Central memory CD8-positive, alpha-beta T cell (primary cell): ENCODE measurements around the gene C1orf116.

Experiments used
- ATAC-seq: fragments of 150-1000 bp; cut with Tn5 transposase; replicated peaks from 2 replicates; pipeline ENCODE4 v1.10.0; 2022; ENCODE audit warnings: mild to moderate bottlenecking, moderate FRiP score, moderate number of reproducible peaks; ENCODE audit not compliant: poor library complexity, severe bottlenecking; ENCODE audit errors: extremely low read depth
- DNase-seq, 2 donors: peaks; one replicate each; pipeline ENCODE4 v3.0.0; 2021; ENCODE audit warnings: low spot score in 2 of 2
- H3K27ac Mint-ChIP-seq: one replicate; pipeline ENCODE4 v1.8.0; 2022; ENCODE audit warnings: low read depth, mild to moderate bottlenecking, moderate library complexity, mixed read lengths
- H3K27me3 Mint-ChIP-seq: one replicate; pipeline ENCODE4 v1.8.0; 2022; ENCODE audit warnings: mixed read lengths
- H3K36me3 Mint-ChIP-seq: one replicate; pipeline ENCODE4 v1.8.0; 2022; ENCODE audit warnings: mild to moderate bottlenecking, moderate library complexity, mixed read lengths; ENCODE audit not compliant: insufficient read depth
- H3K4me1 Mint-ChIP-seq: one replicate; pipeline ENCODE4 v1.8.0; 2022; ENCODE audit warnings: mixed read lengths
- H3K4me3 Mint-ChIP-seq: one replicate; pipeline ENCODE4 v1.8.0; 2022; ENCODE audit warnings: mild to moderate bottlenecking, moderate library complexity, mixed read lengths
- H3K9me3 Mint-ChIP-seq: one replicate; pipeline ENCODE4 v1.8.0; 2022; ENCODE audit warnings: mixed read lengths

The C1orf116 gene

GRCh38 chr1:207032528-207033017 is at the start of gene C1orf116:
Gene C1orf116 (minus strand): TSS chr1:207032756. CDS start chr1:207027598, 5,158 bp downstream.
- no peaks in the 10 kb centered on the region for H3K36me3 Mint-ChIP-seq
- H3K4me1 Mint-ChIP-seq, result no peaks in the 10 kb centered on the region
- H3K9me3 Mint-ChIP-seq, result no peaks in the 10 kb centered on the region
- H3K27me3 Mint-ChIP-seq, result peaks cover 80% of the 10 kb centered on the region
- ATAC-seq, result no peak
- DNase-seq, result no peak
- H3K27ac Mint-ChIP-seq, result no peak within 1 kb of the TSS
- H3K4me3 Mint-ChIP-seq, result no peak within 1 kb of the TSS

DNA sequence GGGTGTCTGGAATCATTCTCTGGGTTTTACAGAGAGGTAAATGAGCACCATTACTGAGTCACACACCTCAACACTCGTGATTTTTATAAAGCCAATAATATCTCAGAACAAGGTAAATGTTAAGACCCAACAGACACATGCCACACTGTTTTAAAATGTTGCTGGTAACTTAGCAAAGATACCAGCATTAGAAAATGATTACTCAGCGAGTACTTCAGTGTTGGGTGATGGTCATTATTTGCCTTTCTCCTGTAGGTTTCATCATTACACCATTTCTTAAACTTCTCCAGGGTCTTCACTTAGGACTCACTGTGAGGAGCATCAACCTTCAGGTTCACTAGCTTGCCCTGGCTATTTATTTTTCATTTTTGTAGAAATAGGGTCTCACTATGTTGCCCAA is 49.2 kb upstream of the C1orf116 start:
- Mint-ChIP-seq H3K4me1 (no peaks in the 10 kb centered on the region), H3K36me3 (no peaks in the 10 kb centered on the region), H3K27me3 (peaks cover 41% of the 10 kb centered on the region), H3K9me3 (no peaks in the 10 kb centered on the region), H3K27ac (no peak overlapping the region), H3K4me3 (no peak overlapping the region)
- DNase-seq (no peak), ATAC-seq (no peak)

- H3K27ac Mint-ChIP-seq, result no peak overlapping the region
These were observed 48.5 kb upstream of the C1orf116 start for GRCh38 chr1:207081088-207081487.

GRCh38 chr1:207079706-207080241 is 47.2 kb upstream of the C1orf116 start:
- no peak overlapping the region for H3K4me3 Mint-ChIP-seq
- ATAC-seq (no peak), DNase-seq (no peak)
- H3K4me1 Mint-ChIP-seq, result no peaks in the 10 kb centered on the region
- H3K9me3 Mint-ChIP-seq, result no peaks in the 10 kb centered on the region
- H3K27ac Mint-ChIP-seq, result no peak overlapping the region
- H3K27me3 Mint-ChIP-seq, result peaks cover 38% of the 10 kb centered on the region
- no peaks in the 10 kb centered on the region for H3K36me3 Mint-ChIP-seq

More at GRCh38 chr1:207081088-207081487, 48.5 kb upstream of the C1orf116 start:
- Mint-ChIP-seq H3K4me1 (no peaks in the 10 kb centered on the region), H3K4me3 (no peak overlapping the region), H3K27me3 (peaks cover 41% of the 10 kb centered on the region), H3K36me3 (no peaks in the 10 kb centered on the region), H3K9me3 (no peaks in the 10 kb centered on the region)
- DNase-seq (no peak), ATAC-seq (no peak)

DNA sequence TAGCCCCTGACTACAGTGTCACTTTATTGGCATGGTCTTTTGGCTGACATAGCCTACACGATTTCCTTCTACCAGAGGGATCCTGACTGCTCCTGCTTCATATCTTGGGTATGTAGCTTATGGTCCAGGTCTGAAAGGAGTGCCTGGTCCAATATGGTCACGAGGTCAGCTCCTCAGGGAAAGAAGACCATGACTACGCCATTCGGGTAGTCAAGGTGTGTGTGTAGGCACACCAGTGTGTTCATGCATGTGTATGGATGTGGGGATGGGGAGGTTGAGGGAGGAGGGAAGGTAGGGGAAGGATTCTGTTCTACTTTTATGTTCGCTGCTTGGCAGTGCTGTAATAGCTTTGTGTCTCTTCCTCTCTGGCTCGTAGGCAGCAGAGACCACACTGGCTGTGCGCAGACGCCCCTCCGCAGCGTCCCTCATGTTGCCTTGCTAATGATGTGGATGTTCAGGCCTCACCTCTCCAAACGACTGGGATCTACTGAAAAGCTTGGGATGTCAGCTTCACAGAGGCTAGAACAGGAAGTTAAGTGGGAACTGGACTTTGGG is 46.1 kb upstream of the C1orf116 start:
- ATAC-seq, result no peak
- peaks cover 27% of the 10 kb centered on the region for H3K27me3 Mint-ChIP-seq
- H3K27ac Mint-ChIP-seq, result no peak overlapping the region
- no peaks in the 10 kb centered on the region for H3K4me1 Mint-ChIP-seq
- H3K36me3 Mint-ChIP-seq, result no peaks in the 10 kb centered on the region
- H3K4me3 Mint-ChIP-seq, result no peak overlapping the region
- no peak for DNase-seq
- H3K9me3 Mint-ChIP-seq, result no peaks in the 10 kb centered on the region

- Mint-ChIP-seq H3K27ac (no peak overlapping the region), H3K9me3 (no peaks in the 10 kb centered on the region), H3K36me3 (no peaks in the 10 kb centered on the region), H3K27me3 (peaks cover 18% of the 10 kb centered on the region), H3K4me3 (no peak overlapping the region), H3K4me1 (no peaks in the 10 kb centered on the region)
- ATAC-seq, result peak; percentile 60
- peak; percentile 45 to 64 for DNase-seq
These were observed 45.2 kb upstream of the C1orf116 start for GRCh38 chr1:207077470-207078377.

DNA sequence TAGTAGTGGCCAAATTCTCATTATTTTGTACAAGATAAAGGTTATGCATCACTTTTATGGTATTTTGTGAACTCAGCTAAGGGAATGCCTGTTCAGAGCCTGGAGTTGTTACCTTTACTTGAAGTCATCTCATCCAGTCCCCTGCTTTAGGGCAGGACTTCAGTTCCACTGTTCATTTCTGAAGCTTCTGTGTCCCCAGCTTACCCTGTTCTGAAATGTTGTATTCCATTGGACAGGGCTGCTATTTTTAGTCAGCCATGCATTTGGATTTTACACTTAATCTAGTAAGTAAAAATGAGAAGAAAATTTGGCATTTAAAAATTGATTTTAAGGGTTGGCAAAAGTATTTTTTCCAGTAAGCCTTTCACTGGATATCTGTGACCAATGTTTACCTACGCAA is 44.5 kb upstream of the C1orf116 start:
- no peaks in the 10 kb centered on the region for H3K4me1 Mint-ChIP-seq
- no peak for ATAC-seq
- peaks cover 11% of the 10 kb centered on the region for H3K27me3 Mint-ChIP-seq
- no peak overlapping the region for H3K27ac Mint-ChIP-seq
- DNase-seq, result no peak
- no peaks in the 10 kb centered on the region for H3K9me3 Mint-ChIP-seq
- H3K4me3 Mint-ChIP-seq, result no peak overlapping the region
- no peaks in the 10 kb centered on the region for H3K36me3 Mint-ChIP-seq

- Mint-ChIP-seq H3K36me3 (no peaks in the 10 kb centered on the region), H3K27ac (no peak overlapping the region), H3K9me3 (no peaks in the 10 kb centered on the region), H3K4me3 (no peak overlapping the region), H3K4me1 (no peaks in the 10 kb centered on the region), H3K27me3 (peaks cover 4% of the 10 kb centered on the region)
- ATAC-seq (no peak), DNase-seq (no peak)
These were observed 43.8 kb upstream of the C1orf116 start for GRCh38 chr1:207076181-207076955.

- Mint-ChIP-seq H3K4me3 (no peak overlapping the region), H3K4me1 (peaks cover 6% of the 10 kb centered on the region), H3K27me3 (no peaks in the 10 kb centered on the region), H3K36me3 (no peaks in the 10 kb centered on the region), H3K27ac (no peak overlapping the region), H3K9me3 (no peaks in the 10 kb centered on the region)
- ATAC-seq (no peak), DNase-seq (no peak)
These were observed 41.6 kb upstream of the C1orf116 start for GRCh38 chr1:207073906-207074820.

DNA sequence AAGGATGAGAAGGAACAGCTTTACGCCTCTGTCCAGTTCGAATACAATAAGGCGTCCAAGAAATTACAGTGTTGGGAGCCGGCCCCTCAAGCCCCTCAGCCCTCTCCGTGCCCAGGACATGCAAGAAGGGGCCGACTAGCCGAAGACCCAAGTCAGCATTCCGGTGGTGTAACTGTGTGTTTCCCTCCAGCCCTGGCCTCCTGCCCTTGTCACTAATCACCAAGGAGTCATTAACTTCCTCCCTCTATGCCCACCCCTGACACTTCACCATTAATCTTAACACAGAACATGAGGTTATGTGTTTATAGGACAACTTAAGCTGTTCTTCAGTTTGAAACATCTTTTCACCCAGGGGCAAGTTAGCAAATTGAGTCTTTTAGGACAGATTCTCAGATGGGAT is 39.7 kb upstream of the C1orf116 start:
- Mint-ChIP-seq H3K36me3 (peaks cover 1% of the 10 kb centered on the region), H3K4me1 (peaks cover 6% of the 10 kb centered on the region), H3K27me3 (no peaks in the 10 kb centered on the region), H3K27ac (no peak overlapping the region), H3K4me3 (no peak overlapping the region), H3K9me3 (no peaks in the 10 kb centered on the region)
- ATAC-seq, result no peak
- no peak for DNase-seq

GRCh38 chr1:207071426-207071825 is 38.9 kb upstream of the C1orf116 start:
- Mint-ChIP-seq H3K4me3 (no peak overlapping the region), H3K27me3 (no peaks in the 10 kb centered on the region), H3K36me3 (peaks cover 1% of the 10 kb centered on the region), H3K4me1 (peaks cover 6% of the 10 kb centered on the region), H3K9me3 (no peaks in the 10 kb centered on the region), H3K27ac (no peak overlapping the region)
- no peak for DNase-seq
- ATAC-seq, result no peak
